AG09319 (cell line): ENCODE measurements around the gene NEK2.

ENCODE experiments used
- DNase-seq: peaks from one replicate; pipeline ENCODE4 v3.0.0-alpha.2; 2010; ENCODE audit warnings: low read depth; ENCODE audit errors: extremely low read depth
- TF ChIP-seq, protein P1 (sequence below): IDR thresholded peaks from 2 replicates; pipeline ENCODE4 v1.5.1; 2011; ENCODE audit warnings: low read depth, mild to moderate bottlenecking, inconsistent platforms, low read length, moderate library complexity

NEK2 gene

DNA sequence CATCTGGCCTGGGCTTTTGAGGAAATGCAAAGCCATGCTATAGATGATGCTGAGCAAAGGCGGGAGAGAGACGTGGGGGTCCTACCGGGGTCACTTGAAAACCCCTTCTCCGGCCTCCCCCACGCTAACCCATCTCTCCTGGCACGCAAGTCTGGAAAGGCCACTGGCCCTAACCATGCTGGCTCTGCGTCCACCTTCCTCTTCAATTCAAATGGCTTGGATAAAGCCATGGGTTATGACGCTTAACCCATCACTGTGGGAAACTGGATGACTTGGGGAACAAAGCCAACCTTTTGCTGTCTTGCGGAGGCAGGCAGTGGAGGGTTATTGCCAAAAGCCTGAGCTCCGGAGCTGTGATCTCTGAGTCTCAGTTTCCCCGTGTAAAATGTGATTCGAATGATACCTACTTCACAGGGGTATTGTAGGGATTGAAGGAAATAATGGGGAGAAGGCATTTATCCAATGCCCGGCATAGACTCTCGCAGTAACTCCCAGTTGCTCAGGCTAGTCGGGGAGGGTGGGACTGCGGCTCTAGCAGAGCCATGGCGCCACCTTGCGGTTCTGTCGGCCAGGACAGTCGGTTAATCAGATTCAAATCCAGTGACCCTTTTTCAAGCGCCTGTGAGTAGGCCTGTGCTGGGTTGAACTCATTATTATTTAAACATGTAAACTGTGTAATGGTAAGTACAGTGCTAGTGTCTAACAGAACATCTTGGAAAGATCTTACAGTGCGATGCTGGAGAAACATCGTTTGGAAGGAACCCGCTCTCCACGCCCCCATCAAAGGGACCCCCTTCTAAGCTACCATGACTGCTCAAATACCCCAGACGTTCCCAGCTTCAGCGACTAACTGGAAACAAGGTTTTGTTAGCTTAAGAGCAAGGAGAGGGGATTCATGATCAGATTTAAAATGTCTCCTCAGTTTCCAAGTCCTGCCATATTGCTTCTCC, 20.3 kb downstream of the NEK2 start:
- TF ChIP-seq, protein P1, sequence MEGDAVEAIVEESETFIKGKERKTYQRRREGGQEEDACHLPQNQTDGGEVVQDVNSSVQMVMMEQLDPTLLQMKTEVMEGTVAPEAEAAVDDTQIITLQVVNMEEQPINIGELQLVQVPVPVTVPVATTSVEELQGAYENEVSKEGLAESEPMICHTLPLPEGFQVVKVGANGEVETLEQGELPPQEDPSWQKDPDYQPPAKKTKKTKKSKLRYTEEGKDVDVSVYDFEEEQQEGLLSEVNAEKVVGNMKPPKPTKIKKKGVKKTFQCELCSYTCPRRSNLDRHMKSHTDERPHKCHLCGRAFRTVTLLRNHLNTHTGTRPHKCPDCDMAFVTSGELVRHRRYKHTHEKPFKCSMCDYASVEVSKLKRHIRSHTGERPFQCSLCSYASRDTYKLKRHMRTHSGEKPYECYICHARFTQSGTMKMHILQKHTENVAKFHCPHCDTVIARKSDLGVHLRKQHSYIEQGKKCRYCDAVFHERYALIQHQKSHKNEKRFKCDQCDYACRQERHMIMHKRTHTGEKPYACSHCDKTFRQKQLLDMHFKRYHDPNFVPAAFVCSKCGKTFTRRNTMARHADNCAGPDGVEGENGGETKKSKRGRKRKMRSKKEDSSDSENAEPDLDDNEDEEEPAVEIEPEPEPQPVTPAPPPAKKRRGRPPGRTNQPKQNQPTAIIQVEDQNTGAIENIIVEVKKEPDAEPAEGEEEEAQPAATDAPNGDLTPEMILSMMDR = peak; percentile 94
- DNase-seq = peak; percentile 72

DNA sequence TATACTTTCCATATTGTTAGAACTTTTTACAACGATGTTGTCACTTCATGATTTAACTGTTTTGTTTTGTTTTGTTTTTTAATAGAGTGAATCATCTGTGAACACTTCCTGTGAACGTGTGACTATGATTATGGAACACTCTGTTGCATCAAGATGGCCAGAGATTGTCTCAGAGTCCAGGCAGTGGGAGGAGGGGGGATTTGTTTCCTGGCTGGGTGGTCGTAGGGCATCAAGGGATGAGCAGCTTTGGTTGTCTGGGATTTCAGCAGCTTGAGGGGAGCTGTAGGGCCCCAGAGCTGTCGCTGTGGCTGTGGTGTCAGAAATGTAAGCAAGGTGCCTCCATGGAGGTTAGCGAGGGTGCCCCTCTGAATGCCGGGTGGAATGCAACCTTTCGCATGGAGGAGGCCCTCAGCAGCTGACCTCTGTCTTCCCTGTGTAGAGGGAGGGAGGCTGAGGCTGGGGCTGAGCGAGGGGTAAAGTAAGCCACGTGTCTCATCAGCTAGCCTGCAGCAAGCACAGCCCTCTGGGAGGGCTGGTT, 21.4 kb downstream of the NEK2 start:
- TF ChIP-seq, protein P1 = no peak
- no peak for DNase-seq

DNA sequence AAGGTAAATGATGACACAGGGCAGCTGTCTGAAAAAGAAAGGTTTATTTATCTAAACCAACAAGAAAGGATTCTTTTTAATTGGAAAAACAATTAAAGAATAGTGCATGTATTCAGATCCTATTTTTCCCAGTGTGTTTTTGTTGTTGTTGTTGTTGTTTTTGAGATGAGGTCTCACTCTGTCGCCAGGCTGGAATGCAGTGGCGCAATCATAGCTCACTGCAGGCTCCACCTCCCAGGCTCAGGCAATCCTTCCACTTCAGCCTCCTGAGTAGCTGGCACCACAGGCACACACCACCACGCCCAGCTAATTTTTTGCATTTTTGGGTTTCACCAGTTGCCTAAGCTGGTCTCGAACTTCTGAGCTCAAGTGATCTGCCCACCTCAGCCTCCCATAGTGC, 22.1 kb downstream of the NEK2 start:
- DNase-seq = no peak
- TF ChIP-seq, protein P1 = no peak

DNA sequence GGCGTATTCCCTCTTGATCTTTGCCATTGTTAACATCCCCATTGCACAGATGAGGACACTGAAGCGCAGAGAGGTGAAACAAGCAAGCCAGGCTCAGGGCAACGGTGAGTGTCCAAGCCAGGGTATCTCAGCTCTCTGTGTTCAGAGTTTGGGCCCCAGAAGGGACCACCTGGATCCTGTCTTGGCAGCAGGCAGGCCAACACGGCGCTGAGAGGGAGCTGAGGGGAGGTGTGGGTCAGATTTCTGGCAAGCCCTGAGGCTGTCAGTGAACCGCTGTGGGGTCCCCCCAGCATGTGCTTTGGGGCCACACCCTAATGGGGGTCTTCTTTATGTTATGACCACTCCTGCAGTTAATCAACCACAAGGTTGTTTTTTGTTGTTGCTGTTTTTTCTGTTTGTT, 23.1 kb downstream of the NEK2 start:
- DNase-seq = no peak
- TF ChIP-seq, protein P1 = no peak

DNA sequence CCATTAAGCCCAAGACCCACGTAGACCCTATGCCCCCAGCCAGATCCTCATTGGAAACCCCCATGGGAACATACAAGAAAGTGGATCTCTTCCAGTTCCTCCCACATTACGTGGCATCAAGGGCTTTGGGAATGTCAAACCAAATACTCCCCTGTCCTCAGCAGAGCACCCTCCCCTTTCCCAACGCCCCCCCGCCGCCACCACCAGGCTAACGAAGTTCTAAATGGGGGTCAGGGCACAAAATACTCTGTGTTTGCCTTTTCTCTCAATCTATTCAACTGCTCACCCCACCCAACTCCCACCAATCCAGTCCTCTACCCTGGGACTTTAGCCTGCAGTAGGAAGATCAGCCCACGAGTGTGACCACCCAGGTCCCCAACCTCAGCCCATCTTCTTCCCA, 24.5 kb downstream of the NEK2 start:
- TF ChIP-seq, protein P1 = no peak
- DNase-seq = no peak

DNA sequence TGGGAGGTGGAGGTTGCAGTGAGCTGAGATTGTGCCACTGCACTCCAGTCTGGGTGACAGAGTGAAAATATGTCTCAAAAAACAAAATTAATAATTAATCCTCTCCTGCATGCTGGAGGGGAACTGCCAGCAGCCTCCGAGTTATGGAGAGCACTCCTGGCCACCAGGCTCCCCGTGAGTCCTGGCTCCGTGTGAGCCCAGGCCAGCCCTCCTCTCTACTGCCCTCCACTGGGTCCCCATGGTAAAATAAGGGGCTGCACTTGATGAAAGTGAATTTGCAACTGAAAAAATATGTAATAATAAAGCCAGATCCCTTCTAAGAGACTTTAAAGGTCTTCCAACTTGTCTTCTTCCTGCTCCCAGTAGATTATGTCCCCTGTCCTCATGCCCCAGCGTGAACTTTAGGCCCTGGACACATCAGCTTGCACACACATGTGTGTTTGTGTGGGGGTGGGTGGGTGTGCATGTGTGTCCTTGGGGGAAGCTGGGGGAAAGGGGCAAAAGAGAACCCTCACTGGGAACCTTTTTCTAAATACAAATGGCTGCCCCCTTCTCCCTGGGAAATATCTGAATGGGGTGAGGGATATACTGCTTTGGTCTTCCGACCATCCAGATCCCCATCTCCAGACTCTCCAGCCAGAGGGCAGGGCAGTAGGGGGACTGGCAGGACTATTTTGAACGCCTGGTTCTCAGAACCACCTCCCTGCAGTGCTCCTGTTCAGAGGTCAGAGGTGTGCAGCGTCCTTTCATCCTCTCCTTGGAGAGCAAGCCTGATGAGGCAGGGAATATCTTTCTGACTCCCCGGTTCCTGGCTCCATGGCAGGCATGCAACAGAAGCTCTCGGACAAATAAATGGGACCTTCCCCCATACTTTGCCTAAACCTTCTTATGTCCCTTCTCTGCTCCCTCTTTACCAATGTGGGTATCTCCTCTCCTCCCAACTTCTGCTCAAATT, 26.2 kb downstream of the NEK2 start:
- TF ChIP-seq, protein P1 = no peak
- DNase-seq = no peak
